RWPE1 (cell line): ENCODE data around the gene RHBDD3.
"Not testable (repeated sequence)": the region's sequence is repeated elsewhere in the genome, so short reads cannot be mapped to it uniquely, and the experiment has no call there.

Experiments
- CTCF ChIA-PET: fragments of 350-600 bp; sonication (Branson Sonifier 250); formaldehyde crosslinking; extraction: SDS; loops from one replicate; lab custom pipeline; 2021; lab: Yijun Ruan, JAX
- POLR2A ChIA-PET: fragments of 400-600 bp; formaldehyde crosslinking; extraction: SDS; loops from one replicate; lab custom pipeline; 2020; ENCODE audit warnings: antibody characterized with exemption; ENCODE audit not compliant: low non-redundant PET; lab: Yijun Ruan, JAX
- DNase-seq: peaks from one replicate; pipeline ENCODE4 v3.0.0; 2012; ENCODE audit warnings: low spot score
- H3K27ac ChIP-seq: fragments of 450-650 bp; 2 replicates; pipeline ENCODE4 v1.5.1; 2017
- TF ChIP-seq, protein P1 (sequence below): fragments of 450-650 bp; conservative IDR thresholded peaks from 2 replicates; pipeline ENCODE4 v1.5.1; 2017; ENCODE audit warnings: low read depth, mild to moderate bottlenecking

Gene RHBDD3

DNA sequence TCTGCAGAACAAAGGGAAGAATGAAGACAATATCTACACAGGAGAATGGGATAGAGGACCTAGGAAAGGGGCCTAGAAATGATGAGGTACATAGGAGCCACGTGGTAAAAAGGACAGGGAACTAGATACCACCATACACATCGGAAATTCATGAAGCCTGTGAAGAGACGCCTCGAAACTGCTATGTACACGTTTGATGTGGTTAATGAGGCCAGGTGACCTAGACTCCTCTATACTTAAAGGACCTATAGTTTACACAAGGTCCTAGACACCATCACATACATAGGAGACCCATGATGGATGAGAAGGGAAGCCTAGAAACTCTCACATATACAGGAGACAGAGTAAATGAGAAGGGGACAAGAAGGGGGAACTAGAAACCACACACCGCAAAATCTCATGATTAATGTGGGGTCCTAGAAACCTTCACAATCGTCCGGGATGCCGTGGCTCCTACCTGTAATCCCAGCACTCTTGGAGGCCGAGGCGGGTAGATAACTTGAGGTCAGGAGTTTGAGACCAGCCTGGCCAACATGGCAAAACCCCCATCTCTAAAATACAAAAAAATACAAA, 23.8 kb downstream of the RHBDD3 start:
- CTCF ChIA-PET: interaction anchor here (0.7 kb wide), 1 partner anchor 40 kb away, joined by 3 read pairs; no protein-coding TSS in a partner anchor
- TF ChIP-seq, protein P1, sequence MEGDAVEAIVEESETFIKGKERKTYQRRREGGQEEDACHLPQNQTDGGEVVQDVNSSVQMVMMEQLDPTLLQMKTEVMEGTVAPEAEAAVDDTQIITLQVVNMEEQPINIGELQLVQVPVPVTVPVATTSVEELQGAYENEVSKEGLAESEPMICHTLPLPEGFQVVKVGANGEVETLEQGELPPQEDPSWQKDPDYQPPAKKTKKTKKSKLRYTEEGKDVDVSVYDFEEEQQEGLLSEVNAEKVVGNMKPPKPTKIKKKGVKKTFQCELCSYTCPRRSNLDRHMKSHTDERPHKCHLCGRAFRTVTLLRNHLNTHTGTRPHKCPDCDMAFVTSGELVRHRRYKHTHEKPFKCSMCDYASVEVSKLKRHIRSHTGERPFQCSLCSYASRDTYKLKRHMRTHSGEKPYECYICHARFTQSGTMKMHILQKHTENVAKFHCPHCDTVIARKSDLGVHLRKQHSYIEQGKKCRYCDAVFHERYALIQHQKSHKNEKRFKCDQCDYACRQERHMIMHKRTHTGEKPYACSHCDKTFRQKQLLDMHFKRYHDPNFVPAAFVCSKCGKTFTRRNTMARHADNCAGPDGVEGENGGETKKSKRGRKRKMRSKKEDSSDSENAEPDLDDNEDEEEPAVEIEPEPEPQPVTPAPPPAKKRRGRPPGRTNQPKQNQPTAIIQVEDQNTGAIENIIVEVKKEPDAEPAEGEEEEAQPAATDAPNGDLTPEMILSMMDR: no peak

DNA sequence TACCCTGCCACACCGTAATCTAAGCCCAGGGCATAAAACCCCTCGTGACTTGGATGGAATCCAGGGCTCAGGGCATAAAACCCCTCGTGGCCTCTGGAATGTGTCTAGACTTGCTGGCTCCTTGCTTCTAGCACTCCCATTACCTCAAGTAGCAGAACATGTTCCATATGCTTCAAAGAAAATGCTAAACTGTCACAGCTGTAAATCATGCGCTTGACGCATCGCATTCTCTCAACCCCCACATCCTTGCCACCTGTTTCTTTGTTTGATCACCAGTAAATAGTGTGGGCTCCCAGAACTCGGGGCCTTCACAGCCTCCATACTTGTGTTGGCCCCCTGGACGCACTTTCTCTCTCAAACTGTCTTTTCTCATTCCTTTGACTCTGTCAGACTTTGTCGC, 27.3 kb downstream of the RHBDD3 start:
- H3K27ac ChIP-seq, DNase-seq, POLR2A ChIA-PET, CTCF ChIA-PET: not testable (repeated sequence)

More for the DNA sequence above, 23.8 kb downstream of the RHBDD3 start:
- no peak overlapping the region for H3K27ac ChIP-seq
- DNase-seq: no peak
- POLR2A ChIA-PET: no interaction called here

DNA sequence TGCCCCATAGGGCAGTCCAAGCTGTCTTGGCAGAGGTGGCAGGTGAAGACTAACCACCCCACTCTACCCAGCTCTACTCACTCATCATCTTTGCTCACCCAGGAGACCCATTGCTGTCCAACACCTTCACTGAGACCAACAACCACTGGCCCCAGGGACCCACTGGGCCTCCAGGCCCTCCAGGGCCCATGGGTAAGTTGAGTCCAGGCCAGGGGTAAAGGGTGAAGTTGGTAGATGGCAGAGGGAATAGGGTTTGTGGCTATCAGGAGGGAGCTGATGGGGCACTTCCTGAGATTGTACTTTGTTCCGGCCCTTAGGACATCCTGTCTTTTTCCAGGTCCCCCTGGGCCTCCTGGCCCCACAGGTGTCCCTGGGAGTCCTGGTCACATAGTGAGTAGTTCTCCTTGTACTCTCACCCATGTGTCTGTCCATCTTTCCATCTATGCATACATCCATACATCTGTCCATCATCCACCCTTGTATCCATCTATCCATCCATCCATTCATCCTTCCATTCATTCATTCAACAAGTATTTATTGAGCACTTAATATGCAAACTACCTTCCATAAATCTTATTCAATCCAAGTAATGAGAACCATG, 34.4 kb downstream of the RHBDD3 start:
- ChIA-PET CTCF (interaction anchor here (1.6 kb wide), 1 partner anchor 12 kb away, joined by 4 read pairs; no protein-coding TSS in a partner anchor), POLR2A (no interaction called here)
- no peak overlapping the region for H3K27ac ChIP-seq
- TF ChIP-seq, protein P1: no peak
- DNase-seq: no peak

DNA sequence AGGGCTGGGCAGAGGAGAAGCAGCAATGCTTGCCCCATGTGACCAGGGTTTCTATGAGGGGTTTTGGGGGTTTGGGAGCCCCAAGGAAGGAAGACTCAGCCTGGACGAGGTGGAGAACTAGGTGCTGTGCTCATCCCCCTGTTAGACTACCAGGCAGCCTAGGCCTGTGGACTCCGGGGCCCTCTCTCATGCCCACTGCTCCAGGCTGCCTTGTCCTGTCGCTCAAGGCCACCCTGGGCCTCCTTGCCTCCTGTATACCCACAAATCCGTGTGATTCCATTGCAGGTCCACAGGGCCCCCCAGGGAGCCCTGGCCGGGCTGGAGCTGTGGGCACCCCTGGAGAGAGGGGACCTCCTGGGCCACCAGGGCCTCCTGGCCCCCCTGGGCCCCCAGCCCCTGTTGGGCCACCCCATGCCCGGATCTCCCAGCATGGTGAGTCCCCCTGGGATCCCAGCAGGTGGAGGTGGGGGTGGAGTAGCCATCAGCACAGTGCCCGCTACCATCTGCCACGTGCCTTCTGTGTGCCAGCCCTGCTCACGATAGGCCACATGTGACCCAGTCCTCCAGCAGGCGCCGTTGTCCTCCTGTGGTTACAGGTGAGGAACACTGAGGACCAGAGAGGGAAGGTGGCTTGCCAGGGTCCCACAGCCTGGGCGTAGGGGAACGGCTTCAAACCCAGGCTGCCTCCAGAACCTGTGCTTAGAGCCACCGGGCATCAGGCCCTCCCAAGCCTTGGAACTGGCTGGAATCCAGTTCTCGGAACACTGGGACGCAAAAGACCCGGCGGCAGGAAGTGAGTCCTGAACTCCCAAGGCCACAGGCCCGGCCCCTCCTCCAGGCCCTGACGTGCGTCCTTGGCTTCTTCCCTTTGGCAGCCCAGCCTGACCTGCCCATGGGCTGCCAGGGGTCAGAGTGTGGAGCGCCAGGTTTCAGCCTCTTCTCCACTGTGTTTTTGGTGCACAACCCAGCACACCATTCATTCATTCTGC, 35.5 kb downstream of the RHBDD3 start:
- DNase-seq: no peak
- TF ChIP-seq, protein P1: no peak
- CTCF ChIA-PET: interaction anchor here (0.6 kb wide), 1 partner anchor 173 kb away, joined by 3 read pairs; no protein-coding TSS in a partner anchor
- H3K27ac ChIP-seq: no peak overlapping the region
- POLR2A ChIA-PET: no interaction called here

DNA sequence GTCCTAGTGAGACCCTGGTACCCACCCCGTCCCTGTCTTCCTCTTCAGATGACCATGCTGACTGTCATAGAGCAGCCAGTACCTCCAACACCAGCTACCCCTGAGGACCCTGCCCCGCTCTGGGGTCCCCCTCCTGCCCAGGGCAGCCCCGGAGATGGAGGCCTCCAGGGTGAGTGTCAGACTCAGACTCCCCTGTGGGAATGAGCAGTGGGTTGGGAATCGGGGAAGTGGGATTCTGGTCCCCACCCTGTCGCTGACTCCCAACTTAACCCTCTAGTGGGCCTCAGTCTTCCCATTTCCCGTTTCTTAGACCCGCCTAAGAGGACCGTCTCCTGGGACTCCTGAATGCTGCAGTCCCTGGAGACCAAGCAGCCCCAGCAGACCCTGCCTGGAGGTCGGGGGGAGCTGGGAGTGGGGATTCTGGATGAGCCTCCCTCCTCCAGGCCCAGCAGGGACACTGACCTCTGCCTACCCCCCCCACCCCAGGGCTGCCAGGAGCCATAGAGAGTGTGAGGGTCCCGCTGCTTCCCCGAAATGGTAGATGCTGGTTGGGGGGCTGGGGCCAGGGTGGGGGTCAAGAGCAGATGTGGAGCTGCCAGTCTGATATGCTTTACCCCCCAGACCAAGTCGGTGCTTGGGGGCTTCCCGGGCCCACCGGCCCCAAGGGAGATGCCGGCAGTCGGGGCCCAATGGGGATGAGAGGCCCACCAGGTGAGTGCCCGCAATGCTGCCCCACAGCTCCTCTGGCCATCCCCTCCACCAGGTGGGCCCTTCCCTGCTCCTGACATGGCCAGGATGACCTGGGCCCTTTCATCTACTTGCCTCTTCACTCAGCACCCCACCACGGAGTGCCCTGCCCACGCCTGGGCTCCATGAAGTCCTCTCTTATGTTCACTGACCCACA, 36.6 kb downstream of the RHBDD3 start:
- TF ChIP-seq, protein P1: no peak
- CTCF ChIA-PET: interaction anchor here (0.6 kb wide), 2 partner anchors 25 to 172 kb away, joined by 3 read pairs; no protein-coding TSS in a partner anchor
- POLR2A ChIA-PET: no interaction called here
- H3K27ac ChIP-seq: no peak overlapping the region
- DNase-seq: no peak

DNA sequence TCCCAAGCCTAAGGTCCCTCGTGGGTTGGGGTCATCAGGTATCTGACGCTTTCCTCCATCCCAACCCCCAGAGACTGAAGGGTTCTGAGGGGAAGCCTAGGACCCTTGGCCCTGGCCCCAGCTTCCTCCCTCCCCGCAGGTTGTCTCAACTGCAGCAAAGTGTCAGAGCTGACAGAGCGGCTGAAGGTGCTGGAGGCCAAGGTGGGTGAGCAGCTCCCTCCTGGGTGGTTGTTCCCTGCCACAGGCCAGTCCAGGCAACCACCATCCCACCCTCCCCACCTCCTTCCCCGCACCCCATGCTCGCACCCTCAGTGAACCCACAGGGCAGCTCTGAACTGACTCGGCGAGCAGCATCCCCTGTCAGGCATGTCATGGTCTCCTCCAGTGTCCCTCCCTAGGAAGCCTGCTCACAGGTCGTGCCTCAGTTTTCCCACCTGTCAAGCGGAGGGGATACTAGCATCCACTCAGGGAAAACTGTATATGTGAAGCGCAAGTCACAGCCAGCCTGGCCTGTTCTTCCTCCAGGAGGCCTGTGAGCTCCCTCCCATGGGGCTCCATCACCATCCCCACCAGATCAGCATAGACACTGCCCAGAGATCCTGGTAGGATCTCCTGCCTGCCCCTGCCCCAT, 41.3 kb downstream of the RHBDD3 start:
- H3K27ac ChIP-seq: no peak overlapping the region
- ChIA-PET POLR2A (no interaction called here), CTCF (interaction anchor here (0.5 to 1.0 kb wide), 4 partner anchors 20 to 1145 kb away, joined by 3 to 5 read pairs (median 4); no protein-coding TSS in a partner anchor)
- DNase-seq: no peak
- TF ChIP-seq, protein P1: no peak
